Endothelial cell of umbilical vein (primary cell): ENCODE measurements around the gene FBH1.

Experiments used
- POLR2A ChIP-seq: IDR thresholded peaks from 2 replicates; pipeline ENCODE4 v1.6.1; 2012; ENCODE audit warnings: low read depth, mild to moderate bottlenecking, control low read depth, low read length
- TF ChIP-seq, protein P1 (sequence below), 2 donors: IDR thresholded peaks; 1 replicate in 1 of 2; 2 replicates in 1 of 2; pipeline ENCODE4 v1.5.1; 2011; ENCODE audit warnings: low read length in 2 of 2, mild to moderate bottlenecking in 2 of 2, moderate library complexity in 2 of 2, control low read depth in 1 of 2, inconsistent platforms in 1 of 2, low read depth in 1 of 2; ENCODE audit not compliant: insufficient read depth in 1 of 2; ENCODE audit errors: extremely low read depth in 1 of 2

DNA sequence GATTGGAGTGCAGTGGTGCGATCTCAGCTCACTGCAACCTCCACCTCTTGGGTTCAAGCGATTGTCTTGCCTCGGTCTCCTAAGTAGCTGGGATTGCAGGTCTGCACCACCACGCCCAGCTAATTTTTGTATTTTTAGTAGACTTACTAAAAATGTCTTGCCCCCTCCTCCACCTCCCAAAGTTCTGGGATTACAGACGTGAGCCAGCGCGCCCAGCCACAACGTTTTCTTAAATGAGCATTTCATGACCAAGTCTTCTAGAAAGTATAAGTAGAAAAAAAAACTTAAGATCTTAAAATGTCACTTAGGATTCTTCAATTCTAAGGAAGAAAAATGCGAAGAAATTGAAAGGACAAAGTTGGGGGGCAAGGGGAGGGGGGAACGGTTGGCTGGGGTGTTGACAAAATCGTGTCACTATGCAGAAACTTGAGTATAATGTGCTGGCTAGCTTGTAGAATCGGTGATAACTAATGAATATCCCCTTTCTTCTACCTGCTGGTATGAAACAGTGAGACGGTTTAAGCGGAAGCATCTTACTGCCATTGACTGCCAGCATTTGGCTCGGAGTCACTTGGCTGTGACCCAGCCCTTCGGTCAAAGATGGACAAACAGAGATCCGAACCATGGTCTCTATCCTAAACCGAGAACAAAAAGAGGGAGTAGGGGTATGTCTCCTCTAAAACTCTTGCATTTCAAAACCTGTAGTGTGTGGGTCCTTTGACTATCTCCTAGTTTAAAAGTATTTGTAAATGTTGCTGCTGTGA, 12.7 kb downstream of the FBH1 start:
- TF ChIP-seq, protein P1, sequence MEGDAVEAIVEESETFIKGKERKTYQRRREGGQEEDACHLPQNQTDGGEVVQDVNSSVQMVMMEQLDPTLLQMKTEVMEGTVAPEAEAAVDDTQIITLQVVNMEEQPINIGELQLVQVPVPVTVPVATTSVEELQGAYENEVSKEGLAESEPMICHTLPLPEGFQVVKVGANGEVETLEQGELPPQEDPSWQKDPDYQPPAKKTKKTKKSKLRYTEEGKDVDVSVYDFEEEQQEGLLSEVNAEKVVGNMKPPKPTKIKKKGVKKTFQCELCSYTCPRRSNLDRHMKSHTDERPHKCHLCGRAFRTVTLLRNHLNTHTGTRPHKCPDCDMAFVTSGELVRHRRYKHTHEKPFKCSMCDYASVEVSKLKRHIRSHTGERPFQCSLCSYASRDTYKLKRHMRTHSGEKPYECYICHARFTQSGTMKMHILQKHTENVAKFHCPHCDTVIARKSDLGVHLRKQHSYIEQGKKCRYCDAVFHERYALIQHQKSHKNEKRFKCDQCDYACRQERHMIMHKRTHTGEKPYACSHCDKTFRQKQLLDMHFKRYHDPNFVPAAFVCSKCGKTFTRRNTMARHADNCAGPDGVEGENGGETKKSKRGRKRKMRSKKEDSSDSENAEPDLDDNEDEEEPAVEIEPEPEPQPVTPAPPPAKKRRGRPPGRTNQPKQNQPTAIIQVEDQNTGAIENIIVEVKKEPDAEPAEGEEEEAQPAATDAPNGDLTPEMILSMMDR (IDR thresholded peaks at IDR 0.05; ENCODE audit: extremely low read depth in 1 of 2, insufficient read depth in 1 of 2, low read depth in 1 of 2, low read length in 2 of 2), result no peak
- no peak for TF ChIP-seq POLR2A
